ENCODE results near the gene TMEM163.
"Not testable (repeated sequence)": the region's sequence is repeated elsewhere in the genome, so short reads cannot be mapped to it uniquely, and the experiment has no call there.

The TMEM163 gene

DNA sequence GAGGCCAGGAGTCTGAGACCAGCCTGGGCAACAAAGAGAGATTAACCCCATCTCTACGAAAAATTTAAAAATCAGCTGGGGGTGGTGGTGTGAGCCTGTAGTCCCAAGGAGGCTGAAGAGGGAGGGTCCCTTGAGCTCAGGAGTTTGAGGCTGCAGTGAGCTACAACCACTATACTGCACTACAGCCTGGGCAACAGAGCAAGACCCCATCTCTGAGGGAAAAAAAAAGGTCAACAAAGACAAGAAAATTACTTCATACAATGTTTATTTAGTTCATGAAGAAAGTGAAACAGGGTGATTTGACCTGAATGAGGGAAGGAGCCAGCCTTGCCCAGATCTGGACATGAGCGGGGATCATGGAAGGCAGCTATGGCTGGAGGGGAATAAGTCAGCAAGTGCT, 59.1 kb downstream of the TMEM163 start:
- DNase-seq, result no peak

- peak in 1 of 2 donors; percentile 37 for DNase-seq
These were observed 61.0 kb downstream of the TMEM163 start for GRCh38 chr2:134657650-134658250.

DNA sequence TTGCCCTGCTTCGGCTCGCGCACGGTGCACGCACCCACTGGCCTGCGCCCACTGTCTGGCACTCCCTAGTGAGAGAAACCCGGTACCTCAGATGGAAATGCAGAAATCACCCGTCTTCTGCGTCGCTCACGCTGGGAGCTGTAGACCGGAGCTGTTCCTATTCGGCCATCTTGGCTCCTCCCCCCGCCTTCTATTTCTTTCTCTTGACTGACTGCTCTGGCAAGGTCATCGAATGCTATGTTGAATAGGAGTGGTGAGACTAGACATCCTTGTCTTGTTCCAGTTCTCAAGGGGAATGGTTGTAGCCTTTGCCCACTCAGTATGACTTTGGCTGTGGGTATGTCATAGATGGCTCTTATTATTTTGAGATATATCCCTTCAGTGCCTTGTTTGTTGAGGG, 62.4 kb downstream of the TMEM163 start:
- not testable (repeated sequence) for DNase-seq

DNA sequence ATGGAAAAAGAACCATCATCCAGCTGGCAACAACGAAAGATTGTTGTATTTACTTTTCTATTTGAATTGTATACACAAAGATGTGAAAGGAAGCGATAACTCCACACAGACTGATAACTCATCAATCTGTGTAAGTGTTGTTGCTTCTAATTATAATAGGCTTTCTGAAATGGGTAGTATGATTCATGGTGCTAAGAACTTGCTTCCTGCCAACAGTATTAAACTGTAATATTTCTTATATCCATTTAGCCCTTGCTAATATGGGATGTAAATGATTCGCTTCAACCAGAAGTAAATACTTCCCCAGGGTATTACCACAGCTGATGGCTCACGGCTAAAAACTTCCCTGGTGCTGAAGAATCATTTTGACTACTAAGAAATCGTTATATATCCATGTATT, 70.2 kb downstream of the TMEM163 start:
- DNase-seq, result no peak

DNA sequence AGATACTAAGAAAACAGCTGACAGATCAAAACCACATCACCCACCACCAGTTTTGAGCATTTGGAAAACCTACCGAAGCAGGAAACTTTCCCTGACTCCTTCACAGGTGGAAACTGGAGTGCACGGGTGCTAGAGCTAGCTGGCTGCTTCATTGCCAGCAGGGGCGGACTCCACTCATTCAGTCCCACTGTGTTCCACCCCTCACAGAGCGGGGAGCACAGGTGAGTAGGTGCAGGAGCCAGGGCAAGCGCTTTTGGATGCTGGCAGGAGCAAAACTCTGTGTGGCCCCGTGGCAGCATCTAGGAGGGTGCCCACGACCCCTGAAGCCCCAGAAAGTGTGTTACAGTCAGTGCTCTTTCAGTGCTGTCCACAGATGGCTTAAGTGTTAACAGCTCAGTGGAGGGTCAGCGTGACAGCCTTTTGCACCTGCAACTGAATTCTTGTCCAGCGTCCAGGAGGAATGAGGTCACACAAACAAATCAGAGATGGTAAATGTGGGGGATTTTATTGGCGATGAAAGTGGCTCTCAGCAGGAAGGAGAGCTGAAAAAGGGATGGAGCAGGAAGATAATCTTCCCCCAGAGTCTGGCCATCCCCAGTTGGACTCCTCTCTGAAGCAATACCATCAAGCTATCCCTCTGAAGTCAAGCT, 71.1 kb downstream of the TMEM163 start:
- DNase-seq, result no peak

GRCh38 chr2:134642938-134643337, 75.9 kb downstream of the TMEM163 start:
- no peak for DNase-seq

DNA sequence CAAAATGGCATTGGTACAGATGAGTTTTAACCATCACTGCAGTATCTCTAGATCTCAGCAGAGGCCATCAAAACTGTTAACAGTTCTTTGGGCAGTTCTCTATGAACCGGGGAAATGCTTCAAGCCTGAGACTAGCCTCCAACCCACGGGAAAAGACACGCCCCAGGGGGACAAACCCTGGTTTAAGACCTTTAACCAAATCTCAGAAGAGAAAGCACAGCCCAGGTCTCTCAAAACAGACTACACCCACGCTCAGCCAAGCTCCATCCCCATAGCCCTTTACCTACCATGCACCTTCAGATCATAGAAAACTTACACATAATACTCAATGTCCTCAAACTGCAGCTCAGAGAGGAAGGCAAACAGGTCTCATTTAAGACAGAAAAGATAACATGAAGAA, 78.3 kb downstream of the TMEM163 start:
- DNase-seq, result no peak

DNA sequence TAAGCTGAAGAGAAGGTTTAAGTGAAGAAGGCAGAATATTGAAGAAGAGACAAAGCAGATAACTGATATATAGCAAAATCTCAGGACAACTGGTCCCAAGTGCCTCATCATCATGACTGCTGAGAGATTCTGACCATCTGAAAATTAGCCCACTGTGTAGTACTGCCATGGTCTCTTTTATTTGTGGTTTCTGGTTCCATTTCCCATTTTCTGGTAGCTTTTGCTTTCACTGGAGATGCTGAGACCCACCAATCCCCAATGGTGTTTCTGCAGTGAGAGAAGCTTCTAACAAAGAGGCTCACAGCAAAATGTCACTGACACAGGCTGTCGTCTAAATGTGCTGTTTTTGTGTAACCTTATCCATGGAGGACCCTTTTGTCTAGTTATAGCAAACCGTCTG, 79.5 kb downstream of the TMEM163 start:
- DNase-seq, result no peak

DNA sequence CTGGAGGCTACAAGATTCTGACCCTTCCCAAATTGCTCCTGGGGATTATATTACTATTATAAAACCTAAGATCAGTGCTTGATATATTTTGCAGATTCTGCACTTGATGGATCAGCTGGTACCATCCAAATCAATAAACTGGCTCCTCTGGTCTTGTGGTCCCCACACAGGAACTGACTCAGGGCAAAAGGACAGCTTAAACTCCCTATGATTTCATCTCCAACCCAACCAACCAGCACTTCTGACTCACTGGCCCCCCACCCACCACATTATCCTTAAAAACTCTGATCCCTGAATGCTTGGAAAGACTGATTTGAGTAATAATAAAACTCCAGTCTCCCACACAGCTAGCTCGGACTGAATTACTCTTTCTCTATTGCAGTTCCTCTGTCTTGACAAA, 82.1 kb downstream of the TMEM163 start:
- DNase-seq, result no peak

DNA sequence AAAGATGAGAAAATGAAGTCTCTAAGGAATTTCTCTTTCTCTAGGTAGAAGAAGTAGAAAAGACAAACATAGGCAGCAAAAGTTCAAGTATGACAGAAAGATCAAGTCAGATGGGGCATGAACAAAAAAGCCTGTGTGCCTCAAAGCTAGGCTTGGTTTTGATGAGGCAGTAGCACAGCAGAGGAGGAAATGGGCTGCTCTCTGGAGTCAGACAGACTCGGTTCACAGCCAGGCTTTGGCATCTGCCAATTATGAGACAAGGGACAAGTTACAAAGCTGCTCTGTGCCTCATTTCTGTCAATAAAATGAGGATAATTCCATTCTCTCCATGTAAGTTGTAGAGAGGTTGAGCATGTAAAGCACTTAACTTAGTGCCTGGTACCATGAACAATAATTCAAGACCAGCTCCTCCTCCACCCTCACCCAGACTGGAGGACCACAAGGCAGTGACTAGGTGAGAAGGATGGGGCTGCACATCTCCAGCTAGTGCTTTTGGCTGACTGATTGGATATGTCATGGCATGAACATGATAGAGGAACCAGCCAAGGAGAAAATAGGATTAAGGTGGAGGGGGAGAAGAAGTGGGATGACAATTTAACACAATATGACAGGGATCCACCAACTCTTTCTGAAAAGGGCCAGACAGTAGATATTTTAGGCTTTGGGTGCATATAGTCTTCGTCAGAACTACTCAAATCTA, 84.6 kb downstream of the TMEM163 start:
- DNase-seq, result no peak

- no peak for DNase-seq
These were observed 88.2 kb downstream of the TMEM163 start for GRCh38 chr2:134630504-134631159.

DNA sequence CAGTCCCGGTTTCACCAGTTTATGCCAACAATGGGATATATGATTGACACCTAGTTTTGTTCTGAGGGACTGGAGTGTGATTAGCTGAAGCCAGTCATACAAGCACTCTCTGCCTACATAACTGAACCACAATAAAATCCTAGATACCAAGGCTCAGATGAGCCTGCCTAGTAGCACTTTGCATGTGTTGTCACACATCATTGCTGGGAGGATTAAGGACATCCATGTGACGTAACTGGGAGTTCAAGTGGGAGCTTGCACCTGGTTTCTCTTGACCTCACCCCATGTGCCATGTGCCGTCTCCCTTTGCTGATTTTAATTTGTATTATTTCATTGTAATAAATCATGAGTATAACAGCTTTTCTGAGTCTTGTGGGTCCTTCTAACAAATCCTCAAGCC, 90.3 kb downstream of the TMEM163 start:
- no peak for DNase-seq

- DNase-seq, result no peak
These were observed 92.0 kb downstream of the TMEM163 start for GRCh38 chr2:134626781-134627180.

DNA sequence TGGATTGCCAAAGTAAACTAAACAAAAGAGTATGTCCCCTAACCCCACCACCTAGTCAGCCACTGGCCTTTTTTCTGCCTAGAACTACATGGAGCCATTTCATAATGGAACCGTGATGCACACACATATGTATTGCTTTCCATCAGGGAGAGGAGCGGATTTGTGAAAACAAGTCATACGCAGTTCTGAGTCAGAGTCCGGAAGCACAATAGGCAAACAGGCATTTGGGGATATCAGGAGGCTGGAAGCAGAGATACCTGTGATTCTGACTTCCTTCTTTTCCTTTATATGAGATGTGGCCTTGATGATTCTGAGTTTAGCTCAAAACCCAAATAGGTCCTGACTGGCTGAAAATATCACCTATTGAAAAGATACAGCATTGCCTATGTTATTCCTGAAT, 93.5 kb downstream of the TMEM163 start:
- no peak for DNase-seq

- peak in 1 of 2 donors; percentile 21 for DNase-seq
These were observed 95.0 kb downstream of the TMEM163 start for GRCh38 chr2:134623796-134624195.

DNA sequence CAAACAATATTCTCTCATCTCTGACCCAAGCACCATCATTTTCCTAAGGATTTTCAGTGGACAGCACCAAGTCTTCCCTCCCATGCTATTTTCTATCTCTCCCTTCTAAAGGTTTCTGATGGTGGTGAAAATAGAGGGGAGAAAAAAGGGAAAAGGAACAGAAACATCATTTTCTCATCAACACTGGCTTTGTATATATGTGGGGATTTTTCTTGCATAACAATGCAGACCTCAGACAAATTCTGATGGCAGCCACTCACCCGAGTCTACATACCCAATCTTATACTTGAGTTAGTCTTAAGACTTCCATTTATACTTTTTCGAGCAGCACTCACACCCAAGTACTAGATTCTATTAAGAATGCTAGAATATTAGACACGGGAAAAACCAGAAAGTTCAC, 95.8 kb downstream of the TMEM163 start:
- DNase-seq, result no peak

DNA sequence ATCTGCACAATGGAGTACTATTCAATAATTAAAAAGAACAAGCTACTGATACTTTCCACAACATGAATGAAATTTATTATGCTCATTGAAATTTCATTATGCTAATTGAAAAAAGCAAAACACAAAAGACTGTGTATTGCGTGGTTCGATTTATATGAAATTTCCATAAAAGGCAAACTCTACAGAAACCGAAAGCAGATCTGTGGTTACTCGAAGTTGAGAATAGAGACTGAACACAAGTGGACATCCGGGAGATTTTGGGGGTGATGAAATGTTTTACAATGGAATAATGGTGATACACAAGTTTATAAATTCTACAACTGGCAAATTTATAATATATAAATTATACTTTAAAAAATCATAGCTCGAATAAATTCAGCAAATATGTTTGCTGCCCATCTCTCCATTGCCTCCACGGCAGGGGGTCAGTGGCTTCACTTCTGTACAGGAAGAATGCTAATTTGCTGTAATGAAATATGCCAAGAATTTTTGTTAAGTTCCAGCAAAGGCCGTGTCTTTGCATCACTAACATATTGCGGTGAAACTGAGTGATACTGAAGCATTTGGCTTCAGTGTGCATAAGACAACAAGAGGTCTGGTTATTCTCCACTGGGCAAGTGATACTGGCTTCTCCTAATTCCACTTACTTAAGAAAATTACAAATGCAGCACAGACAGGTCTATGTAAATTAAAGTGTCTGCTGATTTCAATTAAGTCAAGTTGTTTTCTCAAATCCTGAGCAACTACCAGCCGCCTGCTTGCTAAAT, 96.7 kb downstream of the TMEM163 start:
- no peak for DNase-seq

DNA sequence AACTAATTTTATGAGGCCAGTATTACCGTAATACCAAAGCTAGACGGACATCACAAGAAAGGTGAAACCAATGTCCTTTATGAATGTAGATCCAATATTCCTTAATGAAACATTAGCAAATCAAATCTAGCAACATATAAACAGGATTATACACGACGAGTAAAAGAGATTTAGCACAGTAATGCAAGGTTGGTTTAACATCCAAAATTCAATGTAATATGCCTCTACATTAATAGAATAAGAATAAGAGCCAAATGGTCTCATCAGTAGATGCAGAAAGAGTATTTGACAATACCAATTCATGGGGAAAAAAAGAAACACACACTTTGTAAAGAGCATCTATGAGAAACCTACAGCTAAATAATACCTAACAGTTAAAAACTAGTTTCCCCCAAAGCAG, 99.5 kb downstream of the TMEM163 start:
- DNase-seq, result no peak

DNA sequence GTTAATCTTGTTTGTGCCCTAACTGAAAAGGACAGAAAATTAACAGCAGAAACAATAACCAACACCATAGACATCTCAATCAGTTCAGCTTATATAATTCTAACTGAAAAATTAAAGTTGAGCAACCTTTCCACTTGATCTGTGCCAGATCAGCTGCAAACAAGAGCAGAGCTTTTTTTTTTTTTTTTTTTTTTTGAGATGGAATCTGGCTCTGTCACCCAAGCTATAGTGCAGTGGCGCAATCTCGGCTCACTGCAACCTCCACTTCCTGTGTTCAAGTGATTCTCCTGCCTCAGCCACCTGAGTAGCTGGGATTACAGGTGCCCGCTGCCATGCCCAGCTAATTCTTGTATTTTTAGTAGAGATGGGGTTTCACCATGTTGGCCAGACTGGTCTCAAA, 103.3 kb downstream of the TMEM163 start:
- DNase-seq, result not testable (repeated sequence)

- DNase-seq, result no peak
These were observed 107.5 kb downstream of the TMEM163 start for GRCh38 chr2:134611316-134611715.

- DNase-seq, result no peak
These were observed 107.9 kb downstream of the TMEM163 start for GRCh38 chr2:134610871-134611270.

DNA sequence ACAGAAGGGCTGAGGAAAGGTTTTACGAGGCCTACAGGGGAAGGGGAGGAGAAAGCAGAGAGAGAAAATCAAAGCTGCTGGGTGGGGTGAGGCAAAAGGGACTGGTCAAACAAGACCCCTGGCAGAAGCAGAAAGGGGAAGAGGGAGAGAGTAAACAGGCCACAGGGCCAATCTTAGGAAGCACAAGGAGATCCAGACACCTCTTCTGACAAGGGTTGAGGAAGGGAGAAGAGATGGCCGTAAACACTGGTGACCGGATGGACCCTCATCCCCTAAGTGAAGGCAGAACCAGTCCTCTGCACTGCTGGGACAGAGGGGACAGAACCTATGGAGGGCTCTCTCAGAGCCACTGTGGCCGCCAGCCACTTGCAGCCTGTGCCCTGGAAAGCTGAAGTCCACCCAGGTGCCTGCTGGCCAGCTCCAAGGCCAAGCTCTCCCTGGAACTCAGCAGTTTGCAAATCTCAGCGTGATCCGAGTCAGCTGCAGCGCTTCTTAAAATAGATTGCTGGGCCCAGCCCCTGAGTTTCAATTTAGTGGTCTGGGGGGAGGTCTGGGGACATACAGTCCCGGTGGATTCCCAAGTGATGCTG, 108.8 kb downstream of the TMEM163 start:
- no peak for DNase-seq

- DNase-seq, result no peak
These were observed 114.8 kb downstream of the TMEM163 start for GRCh38 chr2:134603966-134604365.
